Fibroblast of peridontal ligament (primary cell): ENCODE data around the gene LRRC23.
"Not testable (repeated sequence)": the region's sequence is repeated elsewhere in the genome, so short reads cannot be mapped to it uniquely, and the experiment has no call there.

Source experiments
- DNase-seq: peaks from one replicate; pipeline ENCODE4 v3.0.0-alpha.2; 2010; ENCODE audit errors: extremely low read depth

LRRC23 gene

DNA sequence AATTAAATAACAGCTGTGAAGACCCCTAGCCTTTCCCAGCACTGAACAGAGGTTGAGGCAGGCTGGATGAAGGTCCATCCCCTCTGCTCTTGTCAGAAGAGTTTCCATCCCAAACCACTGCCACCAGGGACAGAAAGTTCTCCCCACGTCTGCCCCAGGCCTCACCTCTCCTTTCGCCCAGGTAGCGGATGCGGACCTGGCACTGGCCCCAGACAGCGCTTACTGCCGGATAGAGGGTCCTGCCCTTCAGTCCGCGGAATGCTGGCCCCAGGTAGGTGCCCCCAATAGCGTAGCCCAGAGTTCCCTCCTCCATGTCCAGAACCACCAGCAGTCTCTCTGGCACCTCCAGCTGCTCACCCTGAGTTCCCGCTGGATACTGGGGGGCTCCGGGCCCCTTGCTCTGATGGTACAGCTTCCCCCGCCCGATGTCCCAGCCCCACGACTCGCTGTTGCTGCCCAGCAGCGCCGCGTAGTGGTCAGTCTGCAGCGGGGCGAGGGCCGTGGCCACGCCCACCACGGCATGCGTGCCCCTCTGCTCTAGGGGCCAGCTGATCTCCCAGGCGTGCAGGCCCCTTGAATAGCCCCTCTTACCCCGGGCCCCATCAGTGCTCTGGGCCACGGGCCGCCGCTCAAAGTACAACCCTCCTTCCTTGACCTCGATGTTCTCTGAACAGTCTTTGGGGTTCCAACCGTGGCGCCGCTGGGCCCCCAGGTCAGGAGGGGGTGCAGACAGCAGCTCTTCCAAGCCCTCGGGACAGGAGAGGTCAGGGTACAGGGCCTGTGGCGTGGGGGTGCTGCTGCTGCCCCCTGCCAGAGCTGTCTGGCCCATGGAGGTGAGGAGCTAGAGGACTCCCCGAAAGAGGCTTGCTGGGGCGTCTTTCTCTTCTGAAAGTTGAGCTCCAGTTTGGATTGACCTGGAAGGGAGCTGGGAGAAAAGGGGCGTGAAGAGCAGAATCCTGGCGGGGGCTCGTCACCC lies 32.3 kb upstream of the LRRC23 start:
- DNase-seq: peak; percentile 50

DNA sequence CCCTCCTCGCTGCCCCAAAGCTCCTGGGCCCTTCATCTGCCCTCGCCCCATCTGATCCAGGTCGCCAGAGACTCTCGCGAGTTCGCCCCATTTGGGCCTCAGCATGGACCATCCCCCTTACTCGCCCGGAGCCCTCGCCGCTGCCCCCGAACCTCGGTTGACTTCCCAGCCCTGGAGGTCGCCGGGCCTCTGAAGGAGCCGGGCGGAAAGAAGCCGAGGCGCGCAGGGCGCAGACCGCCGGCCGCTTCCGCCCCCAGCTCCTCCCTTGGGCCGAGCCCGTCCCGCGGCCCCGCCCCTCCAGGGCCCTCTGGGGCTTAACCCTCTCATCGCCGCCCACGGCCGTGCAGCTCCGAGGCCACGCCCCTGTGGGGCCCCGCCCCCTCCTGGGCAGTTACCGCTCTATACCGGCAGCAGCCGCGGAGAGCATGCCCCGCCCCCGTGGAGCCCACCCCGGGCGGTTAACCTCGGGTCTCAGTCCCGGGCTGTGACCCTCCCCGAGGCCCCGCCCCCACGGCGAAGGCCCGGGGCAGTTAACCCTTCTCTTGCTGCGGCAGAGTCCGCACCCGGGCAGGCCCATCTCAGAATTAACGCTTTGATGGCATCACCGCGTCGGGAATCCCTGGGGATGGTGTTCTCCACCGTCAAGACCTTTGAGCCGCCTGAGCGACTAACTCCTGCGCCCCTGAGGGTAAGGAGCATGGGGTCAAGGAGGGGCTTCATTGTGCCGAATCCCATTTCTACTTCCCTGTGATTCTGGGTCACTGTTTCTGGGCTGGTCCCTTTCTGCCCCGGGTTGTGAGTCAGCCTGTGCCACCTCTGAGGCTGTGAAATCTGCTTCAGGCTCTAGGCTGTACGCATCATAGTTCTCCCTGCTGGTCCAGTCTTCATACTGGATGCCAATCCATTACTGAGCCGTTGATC lies 31.3 kb upstream of the LRRC23 start, which contains the start of gene SPSB2:
SPSB2 (minus strand) TSS at position 210 of the 921 bp plus-strand sequence. CDS start 402 bp downstream, outside the sequence.
- peak; percentile 90 for DNase-seq

GRCh38 chr12:6874015-6874368 lies 30.6 kb upstream of the LRRC23 start:
- not testable (repeated sequence) for DNase-seq

- DNase-seq: not testable (repeated sequence)
Observed at GRCh38 chr12:6879824-6880223, 24.8 kb upstream of the LRRC23 start.

- no peak for DNase-seq
Observed at GRCh38 chr12:6883252-6883651, 21.4 kb upstream of the LRRC23 start.

DNA sequence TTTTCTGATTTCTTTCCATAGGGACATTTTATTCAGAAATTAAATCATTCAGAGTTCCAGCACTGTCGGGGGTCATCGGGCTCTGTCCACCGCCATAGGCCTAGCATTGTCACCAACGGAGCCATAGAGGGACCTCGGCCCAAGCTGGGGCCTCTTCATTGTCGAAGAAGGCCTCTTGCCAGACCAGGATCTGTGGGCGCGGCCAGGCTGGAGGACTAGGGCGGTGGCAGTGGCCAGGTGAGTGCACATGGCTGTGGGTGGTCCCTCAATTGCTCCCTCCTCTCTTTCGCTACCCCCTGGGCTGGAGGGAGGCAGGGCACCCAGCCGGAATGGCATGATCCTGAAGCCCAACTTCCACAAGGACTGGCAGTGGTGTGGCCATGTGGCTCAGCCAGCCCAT lies 20.9 kb upstream of the LRRC23 start:
- DNase-seq: no peak

DNA sequence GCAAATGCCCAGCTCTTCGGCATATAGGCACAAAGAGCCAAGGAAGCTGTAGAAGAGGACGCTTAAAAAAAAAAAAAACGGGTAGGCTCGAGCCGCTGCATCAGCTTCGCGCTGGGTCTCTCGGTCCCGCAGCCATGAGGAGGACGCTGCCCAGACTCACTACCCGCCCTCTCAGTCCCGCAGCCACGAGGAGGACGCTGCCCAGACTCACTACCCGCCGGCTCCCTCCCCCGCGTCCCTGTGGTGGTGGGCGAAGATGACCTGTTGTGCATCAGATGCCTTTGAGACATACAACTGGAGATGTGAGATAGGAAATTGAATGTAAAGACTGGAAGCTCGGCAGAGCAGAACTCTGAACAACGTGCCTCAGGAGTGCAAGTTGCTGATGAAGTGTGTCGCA lies 20.1 kb upstream of the LRRC23 start:
- DNase-seq: no peak

DNA sequence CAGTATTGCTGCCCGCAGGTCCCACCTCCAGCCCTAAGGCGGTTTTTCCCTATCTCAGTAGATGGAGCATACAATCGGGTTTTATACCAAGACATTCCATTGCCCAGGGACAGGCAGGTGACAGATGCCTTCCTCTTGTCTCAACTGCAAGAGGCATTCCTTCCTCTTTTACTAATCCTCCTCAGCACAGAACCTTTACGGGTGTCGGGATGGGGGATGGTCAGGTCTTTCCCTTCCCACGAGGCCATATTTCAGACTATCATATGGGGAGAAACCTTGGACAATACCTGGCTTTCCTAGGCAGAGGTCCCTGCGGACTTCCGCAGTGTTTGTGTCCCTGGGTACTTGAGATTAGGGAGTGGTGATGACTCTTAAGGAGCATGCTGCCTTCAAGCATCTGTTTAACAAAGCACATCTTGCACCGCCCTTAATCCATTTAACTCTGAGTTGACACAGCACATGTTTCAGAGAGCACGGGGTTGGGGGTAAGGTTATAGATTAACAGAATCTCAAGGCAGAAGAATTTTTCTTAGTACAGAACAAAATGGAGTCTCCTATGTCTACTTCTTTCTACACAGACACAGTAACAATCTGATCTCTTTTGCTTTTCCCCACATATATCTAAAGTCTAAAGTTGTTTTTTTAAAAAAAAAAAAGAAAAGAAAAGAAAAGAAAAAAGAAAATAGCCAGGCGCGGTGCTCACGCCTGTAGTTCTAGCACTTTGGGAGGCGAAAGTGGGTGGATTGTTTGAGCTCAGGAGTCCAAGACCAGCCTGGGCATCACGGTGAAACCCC lies 18.2 kb upstream of the LRRC23 start:
- DNase-seq: not testable (repeated sequence)

DNA sequence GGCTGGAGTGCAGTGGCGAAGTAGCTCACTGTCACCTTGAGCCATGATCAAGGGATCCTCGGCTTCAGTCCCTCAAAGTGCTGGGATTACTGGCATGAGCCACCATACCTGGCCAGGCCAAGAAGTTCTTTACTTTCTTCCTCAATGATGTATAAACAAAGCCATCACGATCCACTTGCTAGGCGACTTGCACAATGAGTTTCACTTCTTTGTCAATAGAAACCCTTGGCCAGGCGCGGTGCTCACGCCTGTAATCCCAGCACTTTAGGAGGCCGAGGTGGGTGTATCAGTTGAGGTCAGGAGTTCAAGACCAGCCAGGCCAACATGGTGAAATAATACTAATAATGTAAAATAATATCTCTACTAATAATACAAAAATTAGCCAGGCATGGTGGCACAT lies 17.2 kb upstream of the LRRC23 start:
- DNase-seq: no peak

DNA sequence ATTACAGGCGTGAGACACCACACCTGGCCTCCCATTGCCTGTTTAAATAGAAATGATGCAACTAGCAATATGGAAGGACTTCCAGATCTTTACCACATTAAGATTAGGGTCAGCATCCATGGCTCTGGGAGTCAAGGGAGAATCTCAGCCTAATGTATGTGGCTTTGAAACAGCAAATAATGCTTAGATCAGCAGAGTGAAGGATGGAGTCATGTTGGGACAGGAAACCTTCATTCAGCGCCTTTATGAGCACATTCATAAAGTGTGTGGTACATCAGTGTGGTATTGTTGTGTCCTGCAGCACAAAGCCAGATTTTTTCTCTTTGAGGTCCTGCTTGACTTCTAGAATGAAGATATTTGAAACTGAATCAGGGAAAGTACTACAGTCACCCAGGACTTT lies 16.3 kb upstream of the LRRC23 start:
- DNase-seq: no peak

DNA sequence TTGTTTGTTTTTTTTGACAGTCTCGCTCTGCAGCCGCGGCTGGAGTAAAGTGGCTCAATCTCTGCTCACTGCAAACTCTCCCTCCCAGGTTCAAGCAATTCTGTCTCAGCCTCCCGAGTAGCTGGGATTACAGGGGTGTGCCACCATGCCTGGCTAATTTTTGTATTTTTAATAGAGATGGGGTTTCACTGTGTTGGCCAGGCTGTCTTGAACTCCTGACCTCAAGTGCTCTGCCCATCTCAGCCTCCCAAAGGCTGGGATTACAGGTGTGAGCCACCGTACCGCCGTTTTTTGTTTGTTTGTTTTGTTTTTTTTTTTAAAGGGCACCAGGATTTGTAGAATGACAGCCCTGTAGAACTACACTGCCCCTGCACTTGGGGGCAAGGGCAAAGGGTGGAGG lies 15.8 kb upstream of the LRRC23 start:
- DNase-seq: not testable (repeated sequence)

DNA sequence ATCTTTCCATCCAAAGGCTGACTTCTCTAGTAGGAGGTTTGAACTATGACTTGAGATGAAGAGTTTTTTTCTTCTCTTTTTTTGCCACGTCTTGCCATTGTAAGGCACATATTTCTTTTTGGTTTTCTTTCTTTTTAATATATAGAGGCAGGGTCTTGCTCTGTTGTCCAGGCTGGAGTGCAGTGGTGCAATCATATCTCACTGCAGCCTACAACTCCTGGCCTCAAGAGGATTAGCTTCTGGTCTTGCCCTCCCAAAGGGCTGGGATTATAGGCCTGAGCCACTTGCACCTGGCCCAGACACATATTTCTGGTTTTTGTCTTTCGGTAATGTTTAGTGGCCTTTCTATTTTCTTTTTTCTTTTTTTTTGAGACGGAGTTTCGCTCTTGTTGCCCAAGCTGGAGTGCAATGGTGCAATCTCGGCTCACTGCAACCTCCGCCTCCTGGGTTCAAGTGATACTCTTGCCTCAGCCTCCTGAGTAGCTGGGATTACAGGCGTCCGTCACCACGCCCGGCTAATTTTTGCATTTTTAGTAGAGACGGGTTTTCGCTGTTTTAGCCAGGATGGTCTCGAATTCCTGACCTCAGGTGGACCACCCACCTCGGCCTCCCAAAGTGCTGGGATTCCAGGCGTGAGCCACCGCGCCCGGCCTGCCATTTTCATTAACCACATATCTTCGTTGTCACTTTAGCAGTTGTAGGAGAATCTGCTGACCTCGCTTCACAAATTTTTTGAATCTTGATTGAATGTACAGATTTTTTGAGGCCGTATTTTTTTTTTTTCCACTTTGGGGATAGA lies 14.6 kb upstream of the LRRC23 start:
- not testable (repeated sequence) for DNase-seq

GRCh38 chr12:6890789-6891645 lies 13.6 kb upstream of the LRRC23 start:
- peak; percentile 94 for DNase-seq

- DNase-seq: no peak
Observed at GRCh38 chr12:6891646-6892001, 13.0 kb upstream of the LRRC23 start.

- not testable (repeated sequence) for DNase-seq
Observed at GRCh38 chr12:6892683-6893082, 11.9 kb upstream of the LRRC23 start.

GRCh38 chr12:6894321-6894720 lies 10.3 kb upstream of the LRRC23 start:
- DNase-seq: no peak

DNA sequence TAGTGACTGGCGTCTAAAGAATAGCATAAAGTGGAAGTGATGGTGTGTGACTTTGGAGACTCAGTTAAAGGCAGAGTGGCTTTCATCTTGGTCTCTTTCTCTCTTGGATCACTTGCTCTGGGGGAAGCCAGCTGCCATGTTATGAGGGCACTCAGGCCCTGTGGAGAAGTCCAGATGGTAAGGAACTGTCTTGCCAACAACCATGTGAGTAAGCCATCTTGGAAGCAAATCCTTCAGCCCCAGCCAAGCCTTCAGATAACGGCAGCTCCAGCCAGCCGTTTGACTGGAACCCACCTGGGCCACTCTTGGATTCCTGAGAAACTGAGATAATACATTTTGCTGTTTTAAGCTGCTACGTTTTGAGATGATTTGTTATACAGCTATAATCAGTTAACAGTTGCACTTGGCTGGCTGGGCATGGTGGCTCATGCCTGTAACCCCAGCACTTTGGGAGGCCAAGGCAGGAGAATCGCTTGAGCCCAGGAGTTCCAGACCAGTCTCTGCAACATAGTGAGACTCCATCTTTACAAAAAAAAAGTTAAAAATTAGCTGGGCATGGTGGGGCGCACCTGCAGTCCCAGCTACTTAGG lies 7.7 kb upstream of the LRRC23 start:
- no peak for DNase-seq

DNA sequence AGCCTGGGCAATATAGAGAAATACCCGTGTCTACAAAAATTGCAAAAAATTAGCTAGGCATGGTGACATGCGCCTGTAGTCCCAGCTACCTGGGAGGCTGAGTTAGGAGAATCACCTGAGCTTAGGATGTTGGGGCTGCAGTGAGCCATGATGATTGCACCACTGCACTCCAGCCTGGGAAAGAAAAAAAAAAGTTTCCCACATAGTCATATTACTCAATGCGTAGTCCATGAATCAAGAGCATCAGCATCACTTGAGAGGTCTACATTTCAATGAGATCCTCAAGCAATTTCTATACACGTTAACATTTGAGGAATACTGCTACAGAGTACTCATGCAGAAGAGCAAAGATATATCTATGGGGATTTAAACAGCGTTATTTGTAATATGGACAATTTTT lies 5.2 kb upstream of the LRRC23 start:
- DNase-seq: no peak

DNA sequence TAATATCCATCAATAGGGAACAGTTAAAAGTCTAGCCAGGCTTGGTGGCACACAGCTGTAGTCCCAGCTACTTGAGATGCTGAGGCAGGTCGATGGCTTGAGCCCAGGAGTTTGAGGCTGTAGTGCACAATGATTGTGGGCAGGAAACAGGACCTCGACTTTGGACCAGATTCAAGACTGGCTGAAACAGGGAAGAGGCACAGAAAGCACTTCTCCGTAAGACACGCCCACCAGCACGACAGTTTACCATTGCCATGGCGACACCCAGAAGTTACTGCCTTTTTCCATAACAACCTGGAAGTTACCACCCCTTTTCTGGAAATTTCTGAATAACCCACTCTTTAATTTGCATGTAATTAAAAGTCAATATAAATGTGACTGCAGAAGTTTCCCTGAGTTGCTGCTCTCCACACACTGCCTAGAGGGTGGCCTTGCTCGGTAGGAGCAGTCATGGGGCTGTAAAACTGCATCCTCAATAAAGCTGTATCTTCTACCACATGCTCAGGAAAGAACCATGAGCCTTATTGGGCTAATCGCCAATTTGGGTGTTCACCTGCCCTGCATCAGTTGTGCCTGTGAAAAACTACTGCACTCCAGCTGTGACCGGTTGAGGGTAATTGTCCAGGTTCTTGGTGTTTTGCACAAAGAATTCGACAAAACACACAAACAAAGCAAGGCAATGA lies 4.6 kb upstream of the LRRC23 start:
- peak; percentile 50 for DNase-seq
